Measurements from ENCODE around the gene SRF. TPM values are rescaled to one million over a fixed set of nuclear protein-coding genes. Genes with fewer than 3 reads are reported as not detected.

Gene SRF
- total RNA-seq, 1 experiment from 2014 or later: 31.3 TPM

- Mint-ChIP-seq H3K27me3 (ENCODE audit: insufficient read depth, unreplicated experiment) (no peaks in the 10 kb centered on the region), H3K36me3 (ENCODE audit: insufficient read depth, unreplicated experiment) (peaks cover 45% of the 10 kb centered on the region), H3K4me1 (ENCODE audit: low read depth, unreplicated experiment) (peaks cover 12% of the 10 kb centered on the region), H3K27ac (ENCODE audit: unreplicated experiment) (no peak overlapping the region), H3K9me3 (ENCODE audit: unreplicated experiment) (no peaks in the 10 kb centered on the region), H3K4me3 (ENCODE audit: unreplicated experiment) (no peak overlapping the region)
- ChIA-PET CTCF (no interaction called here), POLR2A (no interaction called here)
- H3K4me1 ChIP-seq: peaks cover 25% of the 10 kb centered on the region; the same call in 1 of the 2 replicates
- TF ChIP-seq CTCF (IDR thresholded peaks at IDR 0.05; ENCODE audit: insufficient read depth in 1 of 2, low read depth in 1 of 2, low read length in 1 of 2, severe bottlenecking in 1 of 2, unreplicated experiment in 1 of 2): no peak
- H3K36me3 ChIP-seq (ENCODE audit: control insufficient read depth, insufficient read depth, low read length): peaks cover 6% of the 10 kb centered on the region
- intact Hi-C loops (cut with micrococcal nuclease; ENCODE audit: unreplicated experiment): no loop called here
- DNase-seq: no peak
- no peaks in the 10 kb centered on the region for H3K27me3 ChIP-seq (replicated peaks; ENCODE audit: control insufficient read depth, insufficient read depth, low read length)
- H3K4me3 ChIP-seq (ENCODE audit: low read depth, low read length): no peak overlapping the region
- BruUV-seq (replicated peaks): no TSS peak
- H3K9me3 ChIP-seq: no peaks in the 10 kb centered on the region
These were observed 5.3 kb downstream of the SRF start for GRCh38 chr6:43176423-43176786.

GRCh38 chr6:43178150-43178549 is 7.1 kb downstream of the SRF start:
- Histone ChIP-seq H3K9me3 (no peaks in the 10 kb centered on the region), H3K36me3 (ENCODE audit: control insufficient read depth, insufficient read depth, low read length) (peaks cover 6% of the 10 kb centered on the region), H3K4me3 (ENCODE audit: low read depth, low read length) (no peak overlapping the region), H3K4me1 (peaks cover 19% of the 10 kb centered on the region; the same call in 1 of the 2 replicates), H3K27me3 (replicated peaks; ENCODE audit: control insufficient read depth, insufficient read depth, low read length) (no peaks in the 10 kb centered on the region)
- ChIA-PET CTCF (no interaction called here), POLR2A (no interaction called here)
- Mint-ChIP-seq H3K27ac (ENCODE audit: unreplicated experiment) (no peak overlapping the region), H3K4me1 (ENCODE audit: low read depth, unreplicated experiment) (peaks cover 10% of the 10 kb centered on the region), H3K4me3 (ENCODE audit: unreplicated experiment) (no peak overlapping the region), H3K36me3 (ENCODE audit: insufficient read depth, unreplicated experiment) (peaks cover 40% of the 10 kb centered on the region), H3K9me3 (ENCODE audit: unreplicated experiment) (no peaks in the 10 kb centered on the region), H3K27me3 (ENCODE audit: insufficient read depth, unreplicated experiment) (no peaks in the 10 kb centered on the region)
- no TSS peak for BruUV-seq (replicated peaks)
- intact Hi-C loops (cut with micrococcal nuclease; ENCODE audit: unreplicated experiment): no loop called here
- no peak for TF ChIP-seq CTCF (IDR thresholded peaks at IDR 0.05; ENCODE audit: insufficient read depth in 1 of 2, low read depth in 1 of 2, low read length in 1 of 2, severe bottlenecking in 1 of 2, unreplicated experiment in 1 of 2)
- no peak for DNase-seq

GRCh38 chr6:43178951-43179830 is 8.1 kb downstream of the SRF start:
- Histone ChIP-seq H3K4me1 (peaks cover 9% of the 10 kb centered on the region; the same call in 1 of the 2 replicates), H3K27me3 (replicated peaks; ENCODE audit: control insufficient read depth, insufficient read depth, low read length) (no peaks in the 10 kb centered on the region), H3K4me3 (ENCODE audit: low read depth, low read length) (no peak overlapping the region), H3K9me3 (no peaks in the 10 kb centered on the region), H3K36me3 (ENCODE audit: control insufficient read depth, insufficient read depth, low read length) (peaks cover 6% of the 10 kb centered on the region)
- no peak for DNase-seq
- H3K27me3 Mint-ChIP-seq (ENCODE audit: insufficient read depth, unreplicated experiment): no peaks in the 10 kb centered on the region
- no peaks in the 10 kb centered on the region for H3K9me3 Mint-ChIP-seq (ENCODE audit: unreplicated experiment)
- H3K27ac Mint-ChIP-seq (ENCODE audit: unreplicated experiment): no peak overlapping the region
- intact Hi-C loops (cut with micrococcal nuclease; ENCODE audit: unreplicated experiment): no loop called here
- peaks cover 14% of the 10 kb centered on the region for H3K4me1 Mint-ChIP-seq (ENCODE audit: low read depth, unreplicated experiment)
- no TSS peak for BruUV-seq (replicated peaks)
- ChIA-PET CTCF (no interaction called here), POLR2A (interaction anchor here (0.6 kb wide), 1 partner anchor 160 kb away, joined by 5 read pairs; no protein-coding TSS in a partner anchor)
- no peak for TF ChIP-seq CTCF (IDR thresholded peaks at IDR 0.05; ENCODE audit: insufficient read depth in 1 of 2, low read depth in 1 of 2, low read length in 1 of 2, severe bottlenecking in 1 of 2, unreplicated experiment in 1 of 2)
- no peak overlapping the region for H3K4me3 Mint-ChIP-seq (ENCODE audit: unreplicated experiment)
- H3K36me3 Mint-ChIP-seq (ENCODE audit: insufficient read depth, unreplicated experiment): peaks cover 37% of the 10 kb centered on the region

All from Caco-2 (cell line).